ENCODE data around the gene CHID1.

Gene CHID1

DNA sequence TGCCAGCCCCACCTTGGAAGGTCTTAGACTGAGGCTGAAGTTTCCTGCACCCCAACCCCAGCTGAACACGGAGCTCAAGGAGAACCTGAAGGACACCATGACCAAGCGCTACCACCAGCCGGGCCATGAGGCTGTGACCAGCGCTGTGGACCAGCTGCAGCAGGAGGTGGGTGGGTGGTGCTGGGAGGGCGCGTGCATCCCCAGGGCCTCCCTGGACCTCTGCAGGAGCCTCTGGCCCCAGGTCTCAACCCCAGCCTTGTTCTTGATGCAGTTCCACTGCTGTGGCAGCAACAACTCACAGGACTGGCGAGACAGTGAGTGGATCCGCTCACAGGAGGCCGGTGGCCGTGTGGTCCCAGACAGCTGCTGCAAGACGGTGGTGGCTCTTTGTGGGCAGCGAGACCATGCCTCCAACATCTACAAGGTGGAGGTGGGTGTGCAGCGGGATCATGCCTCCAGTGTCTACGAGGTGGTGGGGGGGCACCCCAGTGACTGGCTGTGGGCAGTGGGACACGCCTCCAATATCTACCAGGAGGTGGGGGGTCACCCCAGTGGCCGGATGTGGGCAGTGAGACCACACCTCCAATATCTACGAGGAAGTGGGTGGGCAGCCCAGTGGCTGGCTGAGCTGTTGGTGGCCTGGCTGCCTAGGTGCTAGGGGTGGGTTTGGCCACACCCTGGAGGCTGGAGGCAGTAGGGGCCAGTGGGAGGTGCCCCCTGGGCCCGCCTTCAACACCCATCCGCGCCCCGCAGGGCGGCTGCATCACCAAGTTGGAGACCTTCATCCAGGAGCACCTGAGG, 73.2 kb downstream of the CHID1 start:
- no peak overlapping the region for H3K4me3 Mint-ChIP-seq
- H3K9me3 Mint-ChIP-seq, result no peaks in the 10 kb centered on the region
- peaks cover 8% of the 10 kb centered on the region for H3K36me3 Mint-ChIP-seq (ENCODE audit: low read depth)
- DNase-seq, result no peak
- TF ChIP-seq, protein P1, sequence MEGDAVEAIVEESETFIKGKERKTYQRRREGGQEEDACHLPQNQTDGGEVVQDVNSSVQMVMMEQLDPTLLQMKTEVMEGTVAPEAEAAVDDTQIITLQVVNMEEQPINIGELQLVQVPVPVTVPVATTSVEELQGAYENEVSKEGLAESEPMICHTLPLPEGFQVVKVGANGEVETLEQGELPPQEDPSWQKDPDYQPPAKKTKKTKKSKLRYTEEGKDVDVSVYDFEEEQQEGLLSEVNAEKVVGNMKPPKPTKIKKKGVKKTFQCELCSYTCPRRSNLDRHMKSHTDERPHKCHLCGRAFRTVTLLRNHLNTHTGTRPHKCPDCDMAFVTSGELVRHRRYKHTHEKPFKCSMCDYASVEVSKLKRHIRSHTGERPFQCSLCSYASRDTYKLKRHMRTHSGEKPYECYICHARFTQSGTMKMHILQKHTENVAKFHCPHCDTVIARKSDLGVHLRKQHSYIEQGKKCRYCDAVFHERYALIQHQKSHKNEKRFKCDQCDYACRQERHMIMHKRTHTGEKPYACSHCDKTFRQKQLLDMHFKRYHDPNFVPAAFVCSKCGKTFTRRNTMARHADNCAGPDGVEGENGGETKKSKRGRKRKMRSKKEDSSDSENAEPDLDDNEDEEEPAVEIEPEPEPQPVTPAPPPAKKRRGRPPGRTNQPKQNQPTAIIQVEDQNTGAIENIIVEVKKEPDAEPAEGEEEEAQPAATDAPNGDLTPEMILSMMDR (IDR thresholded peaks at IDR 0.05), result no peak
- H3K27ac Mint-ChIP-seq, result no peak overlapping the region
- H3K27me3 Mint-ChIP-seq (ENCODE audit: low read depth, poor library complexity), result peaks cover 4% of the 10 kb centered on the region
- peaks cover 27% of the 10 kb centered on the region for H3K4me1 Mint-ChIP-seq

DNA sequence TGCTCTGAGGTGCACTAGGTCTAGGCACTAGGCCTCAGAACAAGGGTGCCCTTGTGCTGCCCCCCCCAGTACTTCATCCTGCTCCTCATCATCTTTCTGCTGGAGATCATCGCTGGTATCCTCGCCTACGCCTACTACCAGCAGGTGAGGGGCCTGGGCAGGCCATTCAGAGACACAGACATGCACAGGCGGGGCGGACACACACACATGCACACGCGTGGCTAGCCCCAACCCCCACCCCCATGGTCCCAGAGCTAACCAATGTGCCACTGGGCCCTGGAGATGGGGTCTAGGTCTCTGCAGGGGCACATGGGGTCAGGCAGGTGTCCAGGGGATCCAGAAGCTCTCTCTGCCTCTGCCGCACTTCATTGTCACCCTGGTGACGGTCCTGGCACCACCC, 73.9 kb downstream of the CHID1 start:
- no peaks in the 10 kb centered on the region for H3K9me3 Mint-ChIP-seq
- TF ChIP-seq, protein P1 (IDR thresholded peaks at IDR 0.05), result no peak

DNA sequence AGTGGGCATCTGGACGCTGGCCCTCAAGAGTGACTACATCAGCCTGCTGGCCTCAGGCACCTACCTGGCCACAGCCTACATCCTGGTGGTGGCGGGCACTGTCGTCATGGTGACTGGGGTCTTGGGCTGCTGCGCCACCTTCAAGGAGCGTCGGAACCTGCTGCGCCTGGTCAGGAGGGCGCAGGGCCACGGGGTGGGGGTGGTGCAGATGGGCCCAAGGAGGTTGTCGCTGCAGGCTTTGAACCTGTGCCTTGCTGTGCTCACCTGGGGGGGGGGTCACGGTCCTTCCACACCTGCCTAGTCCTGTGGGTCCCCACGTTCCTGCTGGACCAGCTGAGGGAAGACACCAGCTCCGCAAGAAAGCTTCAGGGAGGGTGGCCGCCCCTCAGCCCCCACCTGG, 74.3 kb downstream of the CHID1 start:
- no peak for DNase-seq
- Mint-ChIP-seq H3K27ac (no peak overlapping the region), H3K9me3 (no peaks in the 10 kb centered on the region), H3K4me3 (no peak overlapping the region), H3K36me3 (ENCODE audit: low read depth) (peaks cover 8% of the 10 kb centered on the region), H3K27me3 (ENCODE audit: low read depth, poor library complexity) (peaks cover 15% of the 10 kb centered on the region), H3K4me1 (peaks cover 35% of the 10 kb centered on the region)
- TF ChIP-seq, protein P1 (IDR thresholded peaks at IDR 0.05), result no peak

More for the DNA sequence above, 73.9 kb downstream of the CHID1 start:
- Mint-ChIP-seq H3K4me1 (peaks cover 34% of the 10 kb centered on the region), H3K4me3 (no peak overlapping the region), H3K27ac (no peak overlapping the region), H3K36me3 (ENCODE audit: low read depth) (peaks cover 8% of the 10 kb centered on the region), H3K27me3 (ENCODE audit: low read depth, poor library complexity) (peaks cover 10% of the 10 kb centered on the region)
- DNase-seq, result no peak

DNA sequence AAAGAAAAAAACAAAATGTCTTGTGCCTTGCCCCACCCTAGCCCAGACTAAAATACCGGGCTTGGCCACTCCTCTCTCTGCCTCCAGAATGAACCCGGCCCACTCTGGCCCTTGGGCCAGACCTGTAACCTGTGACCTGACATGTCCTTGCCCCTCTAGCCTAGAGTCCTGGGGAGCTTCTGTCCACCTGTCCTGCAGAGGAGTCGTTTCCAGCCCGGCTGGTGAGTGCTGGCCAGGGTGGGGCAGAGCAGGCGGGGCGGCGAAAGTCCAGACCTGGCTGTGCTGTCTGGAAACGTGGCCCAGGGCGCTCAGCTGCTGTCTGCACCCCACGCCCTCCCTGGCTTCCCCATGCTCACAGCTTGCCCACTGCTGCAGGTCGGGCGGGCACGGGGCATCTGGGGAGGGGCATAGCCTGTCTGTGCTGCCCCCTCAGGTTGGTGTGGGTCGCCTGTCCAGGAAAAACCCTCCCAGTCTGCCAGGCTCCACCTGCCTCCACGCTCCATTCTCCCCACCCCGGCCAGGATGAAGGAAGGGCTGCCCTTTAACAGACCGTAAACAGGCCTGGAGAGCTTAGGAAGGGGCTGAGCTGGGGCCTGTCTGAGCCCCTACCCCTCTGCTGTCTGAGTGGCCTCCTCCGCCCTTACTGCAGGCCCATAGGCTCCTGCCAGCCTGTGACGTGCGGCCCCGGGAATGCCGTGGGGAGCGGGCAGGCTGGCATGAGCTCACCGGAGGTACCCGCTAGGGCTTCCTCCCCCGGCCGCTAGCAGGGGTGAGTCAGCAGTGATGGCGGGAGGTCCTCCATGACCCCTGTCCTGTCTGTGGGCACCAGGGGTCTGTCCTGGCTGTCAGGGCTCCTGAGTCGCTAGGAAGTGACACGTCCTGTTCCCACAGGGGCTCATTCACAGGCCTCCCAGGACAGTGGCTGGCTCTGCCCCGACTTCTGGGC, 76.0 kb downstream of the CHID1 start:
- Mint-ChIP-seq H3K36me3 (ENCODE audit: low read depth) (no peaks in the 10 kb centered on the region), H3K27me3 (ENCODE audit: low read depth, poor library complexity) (peaks cover 28% of the 10 kb centered on the region), H3K9me3 (no peaks in the 10 kb centered on the region), H3K4me3 (peak overlapping the region; percentile 79), H3K4me1 (peaks cover 27% of the 10 kb centered on the region), H3K27ac (no peak overlapping the region)
- DNase-seq, result no peak
- TF ChIP-seq, protein P1 (IDR thresholded peaks at IDR 0.05), result no peak

DNA sequence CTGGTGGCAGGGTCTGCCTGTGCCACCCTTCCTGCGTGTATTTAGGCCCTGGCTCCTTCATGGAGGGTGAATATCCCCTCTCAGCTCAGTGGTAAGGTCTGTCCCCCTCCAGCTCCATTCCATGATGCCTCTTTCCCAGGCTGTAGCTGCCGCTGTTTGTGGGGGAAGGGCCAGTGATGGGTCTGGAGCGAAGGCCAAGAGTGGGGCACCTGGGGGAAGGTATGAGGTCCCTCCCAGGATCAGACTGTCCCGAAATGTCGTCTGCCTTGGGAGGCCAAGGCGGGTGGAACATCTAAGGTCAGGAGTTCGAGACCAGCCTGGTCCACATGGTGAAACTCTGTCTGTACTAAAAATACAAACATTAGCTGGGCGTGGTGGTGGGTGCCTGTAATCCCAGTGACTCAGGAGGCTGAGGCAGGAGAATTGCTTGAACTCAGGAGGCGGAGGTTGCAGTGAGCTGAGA, 76.7 kb downstream of the CHID1 start:
- Mint-ChIP-seq H3K27ac (no peak overlapping the region), H3K27me3 (ENCODE audit: low read depth, poor library complexity) (peaks cover 36% of the 10 kb centered on the region), H3K4me1 (peaks cover 33% of the 10 kb centered on the region), H3K36me3 (ENCODE audit: low read depth) (no peaks in the 10 kb centered on the region), H3K4me3 (peak overlapping the region; percentile 79), H3K9me3 (no peaks in the 10 kb centered on the region)
- DNase-seq, result no peak
- TF ChIP-seq, protein P1 (IDR thresholded peaks at IDR 0.05), result no peak
